Suppressor macrophage (primary cell): ENCODE data around the gene CELF2.

Source experiments
- DNase-seq, 4 experiments: peaks; one replicate each; pipeline ENCODE4 v3.0.0-alpha.2; 2020 to 2022

The CELF2 gene

GRCh38 chr10:11135709-11136108 lies 118.0 kb downstream of the CELF2 start:
- DNase-seq = no peak

- DNase-seq = no peak
These were observed 120.8 kb downstream of the CELF2 start for GRCh38 chr10:11138314-11139033.

GRCh38 chr10:11140963-11141362 lies 123.3 kb downstream of the CELF2 start:
- no peak for DNase-seq

GRCh38 chr10:11141571-11142091 lies 124.0 kb downstream of the CELF2 start:
- no peak for DNase-seq

GRCh38 chr10:11142777-11143176 lies 125.1 kb downstream of the CELF2 start:
- no peak for DNase-seq

- peak; percentile 5 to 53 (median 48) for DNase-seq
These were observed 125.6 kb downstream of the CELF2 start for GRCh38 chr10:11143242-11143641.

GRCh38 chr10:11144626-11145494 lies 127.2 kb downstream of the CELF2 start:
- DNase-seq = no peak

- peak; percentile 53 to 75 (median 64) for DNase-seq
These were observed 127.8 kb downstream of the CELF2 start for GRCh38 chr10:11145495-11145855.

- no peak for DNase-seq
These were observed 128.9 kb downstream of the CELF2 start for GRCh38 chr10:11146402-11147171.

GRCh38 chr10:11147722-11148121 lies 130.1 kb downstream of the CELF2 start:
- DNase-seq = peak; percentile 44 to 74 (median 72)

- DNase-seq = no peak
These were observed 130.7 kb downstream of the CELF2 start for GRCh38 chr10:11148142-11149028.

GRCh38 chr10:11149807-11150141 lies 132.1 kb downstream of the CELF2 start:
- DNase-seq = no peak

GRCh38 chr10:11150231-11150731 lies 132.6 kb downstream of the CELF2 start:
- no peak for DNase-seq

GRCh38 chr10:11150879-11151415 lies 133.3 kb downstream of the CELF2 start:
- no peak for DNase-seq

GRCh38 chr10:11152801-11153200 lies 135.1 kb downstream of the CELF2 start:
- DNase-seq = no peak

- no peak for DNase-seq
These were observed 135.6 kb downstream of the CELF2 start for GRCh38 chr10:11153245-11153644.

GRCh38 chr10:11153766-11154165 lies 136.1 kb downstream of the CELF2 start:
- DNase-seq = no peak

GRCh38 chr10:11154333-11154732 lies 136.7 kb downstream of the CELF2 start:
- DNase-seq = no peak

- DNase-seq = no peak
These were observed 137.3 kb downstream of the CELF2 start for GRCh38 chr10:11154849-11155498.

GRCh38 chr10:11156480-11156879 lies 138.8 kb downstream of the CELF2 start:
- DNase-seq = no peak
